Kidney tubule cell (primary cell): ENCODE results near the gene TRIM17.

Experiments used
- DNase-seq: peaks from one replicate; pipeline ENCODE4 v3.0.0-alpha.2; 2018; ENCODE audit warnings: low spot score

TRIM17 gene

GRCh38 chr1:228366866-228367741, 49.6 kb downstream of the TRIM17 start:
- no peak for DNase-seq

GRCh38 chr1:228366062-228366865, 50.4 kb downstream of the TRIM17 start:
- no peak for DNase-seq

GRCh38 chr1:228365271-228366061, 51.2 kb downstream of the TRIM17 start:
- DNase-seq = no peak

GRCh38 chr1:228364706-228365213, 51.9 kb downstream of the TRIM17 start:
- no peak for DNase-seq

- DNase-seq = no peak
Measured at GRCh38 chr1:228364068-228364705, 52.5 kb downstream of the TRIM17 start.

- DNase-seq = no peak
Measured at GRCh38 chr1:228363686-228364067, 53.0 kb downstream of the TRIM17 start.

- no peak for DNase-seq
Measured at GRCh38 chr1:228362884-228363450, 53.7 kb downstream of the TRIM17 start.

GRCh38 chr1:228362141-228362883, 54.3 kb downstream of the TRIM17 start:
- DNase-seq = no peak

GRCh38 chr1:228361314-228362140, 55.1 kb downstream of the TRIM17 start:
- no peak for DNase-seq

GRCh38 chr1:228360533-228361313, 55.9 kb downstream of the TRIM17 start:
- DNase-seq = no peak

GRCh38 chr1:228359613-228360532, 56.8 kb downstream of the TRIM17 start:
- no peak for DNase-seq

GRCh38 chr1:228358764-228359612, 57.7 kb downstream of the TRIM17 start:
- no peak for DNase-seq

GRCh38 chr1:228358039-228358763, 58.5 kb downstream of the TRIM17 start:
- peak; percentile 56 for DNase-seq
